SK-N-SH treated with all-trans-retinoic acid at 6 μM for 48 hours (cell line): ENCODE data around the gene RABGAP1L.

ENCODE experiments used
- RARB ChIP-seq: fragments of 250-450 bp; sonication (Bioruptor Pico); IDR thresholded peaks from 2 replicates; pipeline ENCODE4 v1.8.0; 2021; ENCODE audit warnings: mild to moderate bottlenecking, moderate library complexity
- TF ChIP-seq, protein P1 (sequence below): fragments of 250-450 bp; sonication (Bioruptor Pico); IDR thresholded peaks from 2 replicates; pipeline ENCODE4 v1.8.0; 2020; ENCODE audit warnings: mild to moderate bottlenecking, moderate library complexity, borderline replicate concordance
- TF ChIP-seq, protein P2 (sequence below): fragments of 250-450 bp; sonication (Bioruptor Pico); IDR thresholded peaks from 2 replicates; pipeline ENCODE4 v1.5.0; 2020; ENCODE audit warnings: mild to moderate bottlenecking, moderate library complexity

DNA sequence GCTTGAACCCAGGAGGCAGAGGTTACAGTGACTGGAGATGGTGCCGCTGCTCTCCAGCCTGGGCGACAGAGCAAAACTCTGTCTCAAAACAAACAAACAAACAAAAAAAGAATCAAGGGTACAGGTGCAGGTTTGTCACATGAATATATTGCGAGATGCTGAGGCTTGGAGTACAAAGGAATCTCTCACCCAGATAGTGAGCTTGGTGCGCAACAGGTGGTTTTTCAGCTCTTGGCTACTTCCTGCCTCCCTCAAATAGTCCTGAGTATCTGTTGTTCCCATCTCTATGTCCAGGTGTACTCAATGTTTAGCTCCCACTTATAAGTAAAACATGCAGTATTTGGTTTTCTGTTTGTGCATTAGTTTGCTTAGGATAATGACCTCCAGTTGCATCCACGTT, 666.5 kb downstream of the RABGAP1L start:
- TF ChIP-seq, protein P1, sequence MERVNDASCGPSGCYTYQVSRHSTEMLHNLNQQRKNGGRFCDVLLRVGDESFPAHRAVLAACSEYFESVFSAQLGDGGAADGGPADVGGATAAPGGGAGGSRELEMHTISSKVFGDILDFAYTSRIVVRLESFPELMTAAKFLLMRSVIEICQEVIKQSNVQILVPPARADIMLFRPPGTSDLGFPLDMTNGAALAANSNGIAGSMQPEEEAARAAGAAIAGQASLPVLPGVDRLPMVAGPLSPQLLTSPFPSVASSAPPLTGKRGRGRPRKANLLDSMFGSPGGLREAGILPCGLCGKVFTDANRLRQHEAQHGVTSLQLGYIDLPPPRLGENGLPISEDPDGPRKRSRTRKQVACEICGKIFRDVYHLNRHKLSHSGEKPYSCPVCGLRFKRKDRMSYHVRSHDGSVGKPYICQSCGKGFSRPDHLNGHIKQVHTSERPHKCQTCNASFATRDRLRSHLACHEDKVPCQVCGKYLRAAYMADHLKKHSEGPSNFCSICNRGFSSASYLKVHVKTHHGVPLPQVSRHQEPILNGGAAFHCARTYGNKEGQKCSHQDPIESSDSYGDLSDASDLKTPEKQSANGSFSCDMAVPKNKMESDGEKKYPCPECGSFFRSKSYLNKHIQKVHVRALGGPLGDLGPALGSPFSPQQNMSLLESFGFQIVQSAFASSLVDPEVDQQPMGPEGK (CRISPR knock-in tag): no peak
- TF ChIP-seq RARB: no peak
- TF ChIP-seq, protein P2, sequence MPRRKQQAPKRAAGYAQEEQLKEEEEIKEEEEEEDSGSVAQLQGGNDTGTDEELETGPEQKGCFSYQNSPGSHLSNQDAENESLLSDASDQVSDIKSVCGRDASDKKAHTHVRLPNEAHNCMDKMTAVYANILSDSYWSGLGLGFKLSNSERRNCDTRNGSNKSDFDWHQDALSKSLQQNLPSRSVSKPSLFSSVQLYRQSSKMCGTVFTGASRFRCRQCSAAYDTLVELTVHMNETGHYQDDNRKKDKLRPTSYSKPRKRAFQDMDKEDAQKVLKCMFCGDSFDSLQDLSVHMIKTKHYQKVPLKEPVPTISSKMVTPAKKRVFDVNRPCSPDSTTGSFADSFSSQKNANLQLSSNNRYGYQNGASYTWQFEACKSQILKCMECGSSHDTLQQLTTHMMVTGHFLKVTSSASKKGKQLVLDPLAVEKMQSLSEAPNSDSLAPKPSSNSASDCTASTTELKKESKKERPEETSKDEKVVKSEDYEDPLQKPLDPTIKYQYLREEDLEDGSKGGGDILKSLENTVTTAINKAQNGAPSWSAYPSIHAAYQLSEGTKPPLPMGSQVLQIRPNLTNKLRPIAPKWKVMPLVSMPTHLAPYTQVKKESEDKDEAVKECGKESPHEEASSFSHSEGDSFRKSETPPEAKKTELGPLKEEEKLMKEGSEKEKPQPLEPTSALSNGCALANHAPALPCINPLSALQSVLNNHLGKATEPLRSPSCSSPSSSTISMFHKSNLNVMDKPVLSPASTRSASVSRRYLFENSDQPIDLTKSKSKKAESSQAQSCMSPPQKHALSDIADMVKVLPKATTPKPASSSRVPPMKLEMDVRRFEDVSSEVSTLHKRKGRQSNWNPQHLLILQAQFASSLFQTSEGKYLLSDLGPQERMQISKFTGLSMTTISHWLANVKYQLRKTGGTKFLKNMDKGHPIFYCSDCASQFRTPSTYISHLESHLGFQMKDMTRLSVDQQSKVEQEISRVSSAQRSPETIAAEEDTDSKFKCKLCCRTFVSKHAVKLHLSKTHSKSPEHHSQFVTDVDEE (CRISPR knock-in tag): no peak
